H1 (cell line): ENCODE measurements around the gene LTA4H. TPM values are rescaled to one million over a fixed set of nuclear protein-coding genes. Genes with fewer than 3 reads are reported as not detected.

ENCODE experiments used
- CTCF ChIA-PET: fragments of 300-600 bp; sonication (Branson Sonifier 250); formaldehyde crosslinking; loops from one replicate; lab custom pipeline; 2021; ENCODE audit not compliant: partially characterized antibody; lab: Charles Lee
- POLR2A ChIA-PET: fragments of 300-600 bp; sonication (Branson Sonifier 250); formaldehyde crosslinking; loops from one replicate; lab custom pipeline; 2021; ENCODE audit warnings: inconsistent platforms; ENCODE audit not compliant: partially characterized antibody; lab: Charles Lee
- DNase-seq, 2 experiments: peaks; one replicate each; pipeline versions ENCODE4 v3.0.0 to v3.0.0-alpha.2; 2010 to 2022; ENCODE audit warnings: low spot score in 2 of 2, low read depth in 1 of 2, mixed read lengths in 1 of 2
- FAIRE-seq: peaks from 2 replicates; lab custom pipeline; 2011; peaks lifted over from hg19 to GRCh38; lab: Jason Lieb, UNC
- H2AFZ ChIP-seq: 2 replicates; pipeline ENCODE4 v1.8.1; 2012; ENCODE audit warnings: low read length, inconsistent platforms
- H2AK5ac ChIP-seq: 2 replicates; pipeline ENCODE4 v1.6.1; 2013; ENCODE audit warnings: low read depth, low read length
- H2BK120ac ChIP-seq: replicated peaks from 2 replicates; pipeline ENCODE3; 2013; ENCODE audit warnings: low read depth, low read length, inconsistent platforms
- H2BK12ac ChIP-seq: 2 replicates; pipeline ENCODE4 v1.6.1; 2013; ENCODE audit warnings: low read depth, low read length
- H2BK15ac ChIP-seq: 2 replicates; pipeline ENCODE4 v1.6.1; 2013; ENCODE audit warnings: low read length
- H2BK20ac ChIP-seq: 2 replicates; pipeline ENCODE4 v1.6.1; 2013; ENCODE audit warnings: low read length
- H2BK5ac ChIP-seq: 2 replicates; pipeline ENCODE4 v1.6.1; 2013; ENCODE audit warnings: low read depth, low read length
- H3K14ac ChIP-seq: 2 replicates; pipeline ENCODE4 v1.6.1; 2013; ENCODE audit warnings: inconsistent platforms; ENCODE audit not compliant: insufficient read length
- H3K18ac ChIP-seq: 2 replicates; pipeline ENCODE4 v1.6.1; 2013; ENCODE audit warnings: low read length; ENCODE audit errors: extremely low read depth
- H3K23ac ChIP-seq: 2 replicates; pipeline ENCODE4 v1.6.1; 2013; ENCODE audit warnings: inconsistent platforms; ENCODE audit not compliant: insufficient read length
- H3K23me2 ChIP-seq: 2 replicates; pipeline ENCODE4 v1.6.1; 2013; ENCODE audit warnings: low read depth, low read length
- H3K27ac ChIP-seq: 2 replicates; pipeline ENCODE4 v1.6.1; 2011; ENCODE audit warnings: low read depth, low read length, inconsistent platforms
- H3K27me3 ChIP-seq, 4 experiments: replicated peaks in 1 of 4; 1 replicate in 1 of 4; 2 replicates in 3 of 4; pipeline versions ENCODE4 v1.6.1 to v1.8.1; 2011 to 2013; ENCODE audit warnings: low read length in 3 of 4, mild to moderate bottlenecking in 3 of 4, inconsistent platforms in 2 of 4, mixed read lengths in 2 of 4, moderate library complexity in 1 of 4; ENCODE audit not compliant: control insufficient read depth in 3 of 4, insufficient read depth in 3 of 4; ENCODE audit errors: extremely low read depth in 1 of 4
- H3K36me3 ChIP-seq, 4 experiments: 2 replicates each; pipeline versions ENCODE4 v1.6.1 to v1.8.1; 2011 to 2013; ENCODE audit warnings: mild to moderate bottlenecking in 4 of 4, low read length in 3 of 4, moderate library complexity in 2 of 4, control low read depth in 1 of 4, inconsistent platforms in 1 of 4; ENCODE audit not compliant: insufficient read depth in 4 of 4, control insufficient read depth in 2 of 4
- H3K4ac ChIP-seq: replicated peaks from 2 replicates; pipeline ENCODE3; 2013; ENCODE audit warnings: low read length, low read depth, mixed read lengths, inconsistent platforms; ENCODE audit not compliant: insufficient read length
- H3K4me1 ChIP-seq, 4 experiments: replicated peaks in 1 of 4; 1 replicate in 1 of 4; 2 replicates in 3 of 4; pipeline versions ENCODE4 v1.6.1 to v1.8.1; 2011 to 2013; ENCODE audit warnings: low read length in 3 of 4, inconsistent platforms in 2 of 4, mixed read lengths in 1 of 4; ENCODE audit not compliant: insufficient read depth in 4 of 4, control insufficient read depth in 3 of 4
- H3K4me2 ChIP-seq, 2 experiments: 2 replicates each; pipeline versions ENCODE4 v1.6.1 to v1.8.1; 2011 to 2013; ENCODE audit warnings: low read depth in 2 of 2, low read length in 2 of 2, control low read depth in 1 of 2, inconsistent platforms in 1 of 2, mild to moderate bottlenecking in 1 of 2; ENCODE audit not compliant: insufficient read depth in 1 of 2
- H3K4me3 ChIP-seq, 4 experiments: fragments of 200-600, 300-600 bp in 1 of 4; sonication (generic), shearing (Covaris generic), sonication (Bioruptor Twin) in 1 of 4; 2 replicates each; pipeline versions ENCODE4 v1.5.1 to v1.8.1; 2011 to 2016; ENCODE audit warnings: low read length in 4 of 4, low read depth in 3 of 4, control low read depth in 2 of 4, inconsistent platforms in 2 of 4, mild to moderate bottlenecking in 2 of 4, mixed read lengths in 1 of 4, moderate library complexity in 1 of 4; ENCODE audit not compliant: insufficient read depth in 2 of 4; ENCODE audit errors: extremely low read depth in 1 of 4
- H3K56ac ChIP-seq: replicated peaks from 2 replicates; pipeline ENCODE3; 2013; ENCODE audit warnings: low read depth, mild to moderate bottlenecking, mixed read lengths, low read length, inconsistent platforms; ENCODE audit not compliant: insufficient read length
- H3K79me1 ChIP-seq: 2 replicates; pipeline ENCODE4 v1.6.1; 2013; ENCODE audit warnings: low read depth, low read length, control low read depth
- H3K79me2 ChIP-seq, 2 experiments: 2 replicates each; pipeline versions ENCODE4 v1.6.1 to v1.8.1; 2012 to 2013; ENCODE audit warnings: low read length in 2 of 2, mild to moderate bottlenecking in 2 of 2, inconsistent platforms in 1 of 2; ENCODE audit not compliant: insufficient read depth in 2 of 2, control insufficient read depth in 1 of 2
- H3K9ac ChIP-seq, 4 experiments: replicated peaks in 1 of 4; 1 replicate in 1 of 4; 2 replicates in 3 of 4; pipeline versions ENCODE4 v1.6.1 to v1.8.1; 2011 to 2013; ENCODE audit warnings: low read depth in 3 of 4, low read length in 3 of 4, control low read depth in 2 of 4, mild to moderate bottlenecking in 2 of 4, moderate library complexity in 2 of 4, inconsistent platforms in 1 of 4; ENCODE audit errors: extremely low read depth in 1 of 4
- H3K9me3 ChIP-seq, 2 experiments: 2 replicates each; pipeline versions ENCODE4 v1.6.1 to v1.8.1; 2012 to 2013; ENCODE audit warnings: mild to moderate bottlenecking in 2 of 2, moderate library complexity in 2 of 2, control low read depth in 1 of 2, inconsistent platforms in 1 of 2, low read depth in 1 of 2, low read length in 1 of 2, mixed read lengths in 1 of 2; ENCODE audit not compliant: insufficient read depth in 2 of 2
- H4K20me1 ChIP-seq, 2 experiments: replicated peaks in 1 of 2; 2 replicates each; pipeline versions ENCODE3 to v1.8.1; 2011 to 2013; ENCODE audit warnings: inconsistent platforms in 2 of 2, low read length in 2 of 2, mild to moderate bottlenecking in 1 of 2; ENCODE audit not compliant: insufficient read depth in 2 of 2, control insufficient read depth in 1 of 2
- H4K5ac ChIP-seq: 2 replicates; pipeline ENCODE4 v1.6.1; 2013; ENCODE audit warnings: low read length, low read depth, mixed read lengths, inconsistent platforms; ENCODE audit not compliant: insufficient read length
- H4K8ac ChIP-seq: 2 replicates; pipeline ENCODE4 v1.8.0; 2013; ENCODE audit warnings: mild to moderate bottlenecking, moderate library complexity, low read length, inconsistent platforms; ENCODE audit not compliant: insufficient read depth; ENCODE audit errors: extremely low read depth
- H4K91ac ChIP-seq: replicated peaks from 2 replicates; pipeline ENCODE3; 2013; ENCODE audit warnings: low read length, mixed read lengths, inconsistent platforms; ENCODE audit not compliant: insufficient read length
- KDM1A ChIP-seq: fragments of 200-600, 300-600 bp; sonication (generic); IDR thresholded peaks from 2 replicates; pipeline ENCODE4 v1.7.1; 2016; ENCODE audit warnings: mild to moderate bottlenecking, low read length, borderline replicate concordance
- POLR2A ChIP-seq, 2 experiments: IDR thresholded peaks; 1 replicate in 1 of 2; 2 replicates in 1 of 2; pipeline ENCODE4 v1.6.1; 2011; ENCODE audit warnings: low read depth in 2 of 2, low read length in 2 of 2, mild to moderate bottlenecking in 2 of 2; ENCODE audit errors: control extremely low read depth in 1 of 2
- POU5F1 ChIP-seq: IDR thresholded peaks from 2 replicates; pipeline ENCODE4 v1.6.1; 2011; ENCODE audit warnings: low read depth, mild to moderate bottlenecking, low read length, moderate library complexity
- WGBS, 2 experiments: shearing (Covaris generic) in 1 of 2; methylation state at CpG; one replicate each; pipeline versions ENCODE4 v1.1.6 to v1.1.7; 2013 to 2015; ENCODE audit warnings: low lambda C conversion rate in 2 of 2, mixed read lengths in 2 of 2, inconsistent platforms in 1 of 2, low coverage in 1 of 2, missing lambda C conversion rate in 1 of 2; ENCODE audit not compliant: insufficient replicate concordance in 2 of 2, insufficient coverage in 1 of 2, insufficient read length in 1 of 2; ENCODE audit errors: extremely low coverage in 1 of 2, missing lambda C conversion rate in 1 of 2; 5-methylcytosine and 5-hydroxymethylcytosine counted together
- polyA plus RNA-seq, 7 experiments: library from polyadenylated mRNA; depleted of rRNA in 3 of 7; stranded (reverse) in 5 of 7; unstranded in 2 of 7; fragments of >200 nt in 5 of 7; fragments of 200-250 nt in 2 of 7; gene quantifications; 1 replicate in 5 of 7; 2 replicates in 1 of 7; 4 replicates in 1 of 7; pipeline versions ENCODE4 v1.2.1 to v1.2.3, GENCODE V29; 2011 to 2013; ENCODE audit warnings: missing spikeins in 2 of 7, mixed read lengths in 2 of 7
- total RNA-seq: library from RNA; stranded (reverse); fragmentation: NEBNext Ultra II Directional; extraction: Animal tissue kit (Norgen Biotek cat#: 25700); gene quantifications from 2 replicates; pipeline ENCODE4 v1.2.1, GENCODE V29; 2021

Gene LTA4H
- total and polyA plus RNA-seq, 2 of the 8 experiments (the other 6 are each of a cell fraction or from before 2014, with no cell fraction given): 106 to 167 TPM

- no peaks in the 10 kb centered on the region for H3K23me2 ChIP-seq
- DNase-seq (no peak), FAIRE-seq (no peak)
- H2BK20ac ChIP-seq: no peak overlapping the region
- H3K79me2 ChIP-seq: no peaks in the 10 kb centered on the region
- no peaks in the 10 kb centered on the region for H3K79me1 ChIP-seq
- H2AK5ac ChIP-seq: no peak overlapping the region
- H3K23ac ChIP-seq: no peak overlapping the region
- H3K27me3 ChIP-seq: no peaks in the 10 kb centered on the region
- peaks cover 0 to 8% (median 3%) of the 10 kb centered on the region in 4 experiments; a peak in 2 of 7 replicates for H3K4me1 ChIP-seq
- no peak overlapping the region for H4K91ac ChIP-seq
- WGBS, 2 experiments: 86% methylated on average over 7 of the region's 7 CpGs; no CpG with 5 or more reads in 1 of the 2 experiments
- H2BK15ac ChIP-seq: 0 out of 2 replicates have a peak overlapping the region, but pooled peaks have one; percentile 8
- POLR2A ChIA-PET: no interaction called here
- H2BK12ac ChIP-seq: no peak overlapping the region
- H3K27ac ChIP-seq: no peak overlapping the region
- no peak overlapping the region for H2AFZ ChIP-seq
- no peak overlapping the region for H4K5ac ChIP-seq
- H3K9me3 ChIP-seq: no peaks in the 10 kb centered on the region
- CTCF ChIA-PET: interaction anchor here (1.2 to 2.0 kb wide), 2 partner anchors 145 to 146 kb away, joined by 4 to 9 read pairs; no protein-coding TSS in a partner anchor
- no peaks in the 10 kb centered on the region for H4K20me1 ChIP-seq
- no peak overlapping the region for H3K4ac ChIP-seq
- no peak overlapping the region for H3K18ac ChIP-seq
- no peak overlapping the region for H2BK120ac ChIP-seq
- no peak overlapping the region for H3K14ac ChIP-seq
- no peak overlapping the region; a peak in 1 of 4 replicates for H3K4me2 ChIP-seq
- H3K4me3 ChIP-seq: no peak overlapping the region
- peak; percentile 75; the same call in 1 of the 2 replicates for TF ChIP-seq KDM1A
- TF ChIP-seq POLR2A (IDR thresholded peaks at IDR 0.05; ENCODE audit: control extremely low read depth in 1 of 2, low read depth in 2 of 2, low read length in 2 of 2): no peak
- no peak for TF ChIP-seq POU5F1
- H3K56ac ChIP-seq: no peak overlapping the region
- no peak overlapping the region for H3K9ac ChIP-seq
- H3K36me3 ChIP-seq: no peaks in the 10 kb centered on the region
- no peak overlapping the region for H4K8ac ChIP-seq
- no peak overlapping the region for H2BK5ac ChIP-seq
Observed at GRCh38 chr12:96069511-96070231, 34.3 kb upstream of the LTA4H start.
